CD8-positive, alpha-beta memory T cell (primary cell): ENCODE results near the gene RAB30. TPM values are rescaled to one million over a fixed set of nuclear protein-coding genes. Genes with fewer than 3 reads are reported as not detected.

Experiments
- CTCF ChIA-PET: fragments of 350-600 bp; sonication (Branson Sonifier 250); formaldehyde crosslinking; loops from one replicate; lab custom pipeline; 2021; ENCODE audit warnings: antibody characterized with exemption; lab: Charles Lee
- POLR2A ChIA-PET: fragments of 350-600 bp; sonication (Branson Sonifier 250); formaldehyde crosslinking; loops from one replicate; lab custom pipeline; 2021; ENCODE audit warnings: antibody characterized with exemption; lab: Charles Lee
- DNase-seq, 5 donors: peaks; one replicate each; pipeline versions ENCODE4 v3.0.0 to v3.0.0-alpha.2; 2020 to 2022; ENCODE audit warnings: mixed read lengths in 1 of 5
- H3K27ac ChIP-seq: one replicate; pipeline ENCODE4 v1.7.0; 2013; ENCODE audit warnings: low read depth, mild to moderate bottlenecking, low read length, moderate library complexity
- H3K27me3 ChIP-seq: 2 replicates; pipeline ENCODE4 v1.7.0; 2013; ENCODE audit warnings: low read length, mild to moderate bottlenecking; ENCODE audit not compliant: insufficient read depth, poor library complexity, severe bottlenecking
- H3K36me3 ChIP-seq: 2 replicates; pipeline ENCODE4 v1.7.0; 2013; ENCODE audit warnings: mild to moderate bottlenecking, low read length, moderate library complexity; ENCODE audit not compliant: insufficient read depth
- H3K4me1 ChIP-seq: 2 replicates; pipeline ENCODE4 v1.7.0; 2013; ENCODE audit warnings: mild to moderate bottlenecking, low read length, moderate library complexity; ENCODE audit not compliant: insufficient read depth
- H3K4me3 ChIP-seq: 2 replicates; pipeline ENCODE4 v1.7.0; 2013; ENCODE audit warnings: mild to moderate bottlenecking, low read length
- H3K9me3 ChIP-seq: 2 replicates; pipeline ENCODE4 v1.7.0; 2013; ENCODE audit warnings: mild to moderate bottlenecking, low read length
- H3K27ac Mint-ChIP-seq, 8 donors: one replicate each; pipeline ENCODE4 v1.8.0; 2020 to 2021; ENCODE audit warnings: mixed read lengths in 8 of 8, mild to moderate bottlenecking in 6 of 8, inconsistent platforms in 3 of 8, moderate library complexity in 3 of 8
- H3K27me3 Mint-ChIP-seq, 2 donors: one replicate each; pipeline ENCODE4 v1.8.0; 2020 to 2021; ENCODE audit warnings: mixed read lengths in 2 of 2, mild to moderate bottlenecking in 1 of 2, moderate library complexity in 1 of 2
- H3K36me3 Mint-ChIP-seq, 3 donors: one replicate each; pipeline ENCODE4 v1.8.0; 2020 to 2021; ENCODE audit warnings: mixed read lengths in 3 of 3, inconsistent platforms in 1 of 3, mild to moderate bottlenecking in 1 of 3
- H3K4me1 Mint-ChIP-seq, 3 donors: one replicate each; pipeline ENCODE4 v1.8.0; 2020 to 2021; ENCODE audit warnings: mixed read lengths in 3 of 3, inconsistent platforms in 1 of 3, mild to moderate bottlenecking in 1 of 3
- H3K4me3 Mint-ChIP-seq, 7 donors: one replicate each; pipeline ENCODE4 v1.8.0; 2020 to 2021; ENCODE audit warnings: mixed read lengths in 7 of 7, mild to moderate bottlenecking in 6 of 7, moderate library complexity in 4 of 7, inconsistent platforms in 2 of 7
- H3K9me3 Mint-ChIP-seq, 5 donors: one replicate each; pipeline ENCODE4 v1.8.0; 2020 to 2022; ENCODE audit warnings: mixed read lengths in 5 of 5, mild to moderate bottlenecking in 3 of 5, moderate library complexity in 2 of 5, inconsistent platforms in 1 of 5
- polyA plus RNA-seq: library from polyadenylated mRNA; unstranded; fragments of 300-500 nt; fragmentation: Illumina TruSeq; gene quantifications from one replicate; pipeline ENCODE4 v1.2.3, GENCODE V29; 2021
- total RNA-seq, 2 experiments: library from RNA; stranded (reverse); gene quantifications; one replicate each; pipeline ENCODE4 v1.2.3, GENCODE V29; 2021

Gene RAB30
- total and polyA plus RNA-seq, 3 experiments from 2014 or later, result 5.1 to 17.1 (median 15.7) TPM

DNA sequence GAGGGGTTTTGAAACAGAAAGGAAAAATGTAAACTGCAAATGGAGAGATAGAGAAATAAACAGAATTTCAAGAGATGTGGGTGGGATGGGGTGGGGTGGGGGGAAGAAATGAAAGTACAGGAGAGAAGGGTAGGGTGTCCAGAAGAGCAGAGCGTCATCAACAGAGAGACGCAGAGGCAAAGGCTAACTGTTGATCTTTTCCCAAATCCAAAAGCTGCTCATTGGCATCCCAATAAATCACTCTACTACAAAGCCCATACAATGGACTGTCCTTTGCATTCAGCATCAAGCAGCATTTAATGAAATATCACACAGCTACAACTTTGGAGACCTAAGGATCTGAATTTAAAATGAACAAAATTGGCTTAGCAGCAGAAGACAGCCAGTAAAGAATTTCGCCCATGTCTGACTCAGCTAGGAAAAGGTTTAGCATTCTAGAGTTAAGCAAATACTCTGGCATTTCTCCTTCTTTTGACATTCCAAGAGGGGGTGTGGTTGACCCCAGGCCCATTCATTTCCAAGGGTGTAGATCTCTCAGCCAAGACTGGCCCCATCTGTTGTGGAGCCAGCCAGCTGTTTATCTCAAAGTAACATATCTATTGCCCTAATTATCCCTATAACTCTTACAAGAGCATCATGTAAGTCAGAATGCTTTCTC lies 1.5 kb downstream of the RAB30 start:
- Mint-ChIP-seq H3K27ac (peak overlapping the region in 6 of 8 donors; percentile 13 to 78 (median 57)), H3K4me1 (peaks cover 3 to 28% (median 10%) of the 10 kb centered on the region in 3 donors), H3K36me3 (peaks cover 0 to 14% (median 13%) of the 10 kb centered on the region in 3 donors), H3K4me3 (peak overlapping the region in 4 of 7 donors; percentile 3 to 46 (median 27)), H3K27me3 (no peaks in the 10 kb centered on the region), H3K9me3 (no peaks in the 10 kb centered on the region)
- peaks cover 40% of the 10 kb centered on the region for H3K4me1 ChIP-seq
- CTCF ChIA-PET, result no interaction called here
- peak overlapping the region; percentile 82 for H3K4me3 ChIP-seq
- no peak overlapping the region for H3K27ac ChIP-seq
- no peaks in the 10 kb centered on the region for H3K36me3 ChIP-seq
- no peak for DNase-seq
- POLR2A ChIA-PET, result interaction anchor here (0.5 to 2.8 kb wide), 6 partner anchors 8 to 169 kb away, joined by 3 to 34 read pairs (median 8); partner anchors contain the start of genes DDIAS, PCF11 and PRCP
- no peaks in the 10 kb centered on the region for H3K9me3 ChIP-seq
- no peaks in the 10 kb centered on the region for H3K27me3 ChIP-seq

DNA sequence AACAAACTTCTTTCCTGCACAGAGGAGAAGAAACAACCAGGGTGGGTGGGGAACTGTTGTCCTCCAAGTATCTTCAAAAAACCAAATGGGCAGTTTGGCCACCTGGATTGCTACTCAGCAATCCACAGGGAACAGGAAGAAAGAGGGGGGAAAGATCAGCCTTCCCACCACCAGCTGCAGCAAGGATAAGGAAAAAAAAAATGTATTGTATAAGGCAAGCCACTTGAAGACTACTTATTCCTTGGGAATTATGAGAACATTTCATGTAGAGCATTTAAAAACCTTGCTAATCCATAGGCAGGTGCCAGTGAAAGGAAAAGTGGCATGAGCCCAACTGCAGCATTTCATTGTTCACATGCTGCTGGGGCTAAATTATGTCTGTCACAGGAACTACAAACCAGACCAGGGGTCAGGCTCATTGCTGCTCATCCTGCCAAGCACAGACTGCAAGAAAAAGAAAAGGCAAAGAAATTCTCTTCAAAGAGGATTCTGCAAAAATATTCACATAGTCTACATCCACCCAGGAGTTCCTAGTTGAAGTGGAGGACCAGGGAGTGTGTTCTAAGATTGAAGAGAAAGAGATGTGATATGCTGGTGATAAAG lies 2.2 kb downstream of the RAB30 start:
- Mint-ChIP-seq H3K27ac (peak overlapping the region in 6 of 8 donors; percentile 29 to 78 (median 57)), H3K9me3 (no peaks in the 10 kb centered on the region), H3K36me3 (peaks cover 0 to 12% (median 10%) of the 10 kb centered on the region in 3 donors), H3K4me3 (peak overlapping the region in 4 of 7 donors; percentile 26 to 49 (median 46)), H3K4me1 (peaks cover 5 to 24% (median 6%) of the 10 kb centered on the region in 3 donors), H3K27me3 (no peaks in the 10 kb centered on the region)
- peaks cover 34% of the 10 kb centered on the region for H3K4me1 ChIP-seq
- no peaks in the 10 kb centered on the region for H3K9me3 ChIP-seq
- POLR2A ChIA-PET, result no interaction called here
- H3K4me3 ChIP-seq, result no peak overlapping the region
- CTCF ChIA-PET, result interaction anchor here (0.9 kb wide), 1 partner anchor 202 kb away, joined by 3 read pairs; no protein-coding TSS in a partner anchor
- H3K27ac ChIP-seq, result no peak overlapping the region
- H3K36me3 ChIP-seq, result no peaks in the 10 kb centered on the region
- no peaks in the 10 kb centered on the region for H3K27me3 ChIP-seq
- no peak for DNase-seq

DNA sequence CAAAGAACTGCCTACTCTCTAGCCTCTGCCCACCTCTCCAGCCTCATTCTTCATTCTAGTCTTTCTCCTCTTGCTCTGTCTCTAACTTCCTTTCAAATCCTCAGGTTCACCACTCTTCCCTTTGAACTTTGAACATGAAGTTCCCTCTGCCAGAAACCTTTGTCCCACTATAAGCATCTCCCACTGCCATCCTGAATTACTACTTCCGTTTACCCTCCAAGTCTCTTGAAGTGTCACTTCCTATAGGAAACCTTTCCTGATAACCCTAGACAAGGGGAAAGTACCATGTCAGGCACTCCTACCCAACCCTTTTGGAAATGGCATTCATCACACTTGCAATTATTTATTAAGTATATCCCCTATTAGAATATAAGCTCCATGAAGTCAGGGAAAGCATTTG lies 3.1 kb downstream of the RAB30 start:
- ChIA-PET POLR2A (interaction anchor here (0.6 kb wide), 1 partner anchor 88 kb away, joined by 3 read pairs; the partner anchor contains the start of gene PCF11), CTCF (interaction anchor here (0.9 to 1.2 kb wide), 2 partner anchors 14 to 201 kb away, joined by 3 read pairs; no protein-coding TSS in a partner anchor)
- Histone ChIP-seq H3K27ac (no peak overlapping the region), H3K9me3 (no peaks in the 10 kb centered on the region), H3K27me3 (no peaks in the 10 kb centered on the region), H3K36me3 (no peaks in the 10 kb centered on the region), H3K4me1 (peaks cover 31% of the 10 kb centered on the region), H3K4me3 (no peak overlapping the region)
- no peaks in the 10 kb centered on the region for H3K9me3 Mint-ChIP-seq
- H3K27ac Mint-ChIP-seq, result no peak overlapping the region
- peaks cover 0 to 7% (median 7%) of the 10 kb centered on the region in 3 donors for H3K36me3 Mint-ChIP-seq
- no peaks in the 10 kb centered on the region for H3K27me3 Mint-ChIP-seq
- H3K4me1 Mint-ChIP-seq, result peaks cover 13 to 19% (median 14%) of the 10 kb centered on the region in 3 donors
- H3K4me3 Mint-ChIP-seq, result peak overlapping the region in 1 of 7 donors; percentile 19
- DNase-seq, result no peak

DNA sequence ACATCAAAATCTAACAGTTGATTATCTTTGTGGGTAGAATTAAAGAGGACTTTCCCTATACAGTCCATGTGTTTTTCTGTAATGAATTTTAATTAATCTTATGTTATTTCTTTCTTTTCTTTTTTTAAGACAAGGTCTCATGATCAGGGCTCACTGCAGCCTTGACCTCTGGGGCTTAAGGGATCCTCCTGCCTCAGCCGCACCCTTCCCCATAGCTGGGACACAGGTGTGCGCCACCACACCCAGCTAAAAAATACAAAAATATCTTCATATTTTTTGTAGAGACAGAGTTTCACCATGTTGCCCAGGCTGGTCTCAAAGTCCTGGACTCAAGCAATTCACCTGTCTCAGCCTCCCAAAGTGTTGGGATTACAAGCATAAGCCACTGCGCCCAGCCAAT lies 7.7 kb downstream of the RAB30 start:
- Mint-ChIP-seq H3K27me3 (no peaks in the 10 kb centered on the region), H3K4me1 (peaks cover 27 to 45% (median 39%) of the 10 kb centered on the region in 3 donors), H3K4me3 (peak overlapping the region in 5 of 7 donors; percentile 80 to 93 (median 88)), H3K9me3 (no peaks in the 10 kb centered on the region), H3K27ac (peak overlapping the region in 4 of 8 donors; percentile 3 to 95 (median 70)), H3K36me3 (peaks cover 4 to 9% (median 5%) of the 10 kb centered on the region in 3 donors)
- no peak for DNase-seq
- ChIA-PET POLR2A (interaction anchor here (2.5 to 2.6 kb wide), 2 partner anchors 7 to 92 kb away, joined by 11 to 16 read pairs; partner anchors contain the start of genes PCF11 and RAB30), CTCF (interaction anchor here (1.1 to 1.8 kb wide), 4 partner anchors 9 to 19 kb away, joined by 3 to 4 read pairs (median 3); no protein-coding TSS in a partner anchor)
- H3K27me3 ChIP-seq, result no peaks in the 10 kb centered on the region
- no peaks in the 10 kb centered on the region for H3K9me3 ChIP-seq
- H3K4me1 ChIP-seq, result peaks cover 16% of the 10 kb centered on the region
- H3K36me3 ChIP-seq, result no peaks in the 10 kb centered on the region
- no peak overlapping the region for H3K4me3 ChIP-seq
- no peak overlapping the region for H3K27ac ChIP-seq

DNA sequence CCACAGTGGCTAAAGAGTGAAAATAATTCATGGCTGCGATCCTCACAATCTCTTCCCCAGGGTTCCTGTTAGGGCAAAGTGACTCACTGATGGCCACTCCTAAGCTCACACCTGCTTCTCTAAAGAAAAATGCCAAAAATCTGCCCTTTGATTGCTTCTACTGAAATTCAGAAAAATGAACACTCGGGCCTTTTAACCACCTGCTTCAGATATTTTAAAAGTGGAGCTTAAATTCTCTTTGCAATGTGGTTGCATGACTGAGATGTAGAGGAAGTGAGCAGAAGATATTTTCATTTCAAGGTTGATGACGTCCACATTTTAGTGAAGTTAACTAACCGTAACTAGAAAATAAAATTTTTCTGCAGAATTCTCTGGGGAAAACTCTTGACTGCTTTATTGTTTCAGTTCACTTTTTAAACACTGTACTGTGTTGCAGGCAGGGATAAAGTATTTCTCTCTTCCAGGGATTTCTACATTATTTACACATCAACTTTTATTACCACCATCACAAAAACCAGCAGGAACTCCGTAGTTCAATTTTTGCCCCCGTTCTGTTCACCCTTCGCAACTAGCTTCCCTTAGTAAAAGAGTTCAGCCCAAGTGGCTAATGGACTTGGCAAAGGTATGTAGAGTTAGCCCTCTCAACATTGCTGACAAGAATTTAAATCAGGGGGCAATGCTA lies 8.5 kb downstream of the RAB30 start:
- H3K27ac ChIP-seq, result peak overlapping the region; percentile 13
- H3K4me1 ChIP-seq, result peaks cover 16% of the 10 kb centered on the region
- Mint-ChIP-seq H3K27ac (peak overlapping the region; percentile 74 to 98 (median 93)), H3K9me3 (no peaks in the 10 kb centered on the region), H3K27me3 (no peaks in the 10 kb centered on the region), H3K4me3 (peak overlapping the region; percentile 81 to 93 (median 88)), H3K36me3 (peaks cover 4 to 9% (median 5%) of the 10 kb centered on the region in 3 donors), H3K4me1 (peaks cover 24 to 45% (median 39%) of the 10 kb centered on the region in 3 donors)
- H3K27me3 ChIP-seq, result no peaks in the 10 kb centered on the region
- peak in 2 of 5 donors; percentile 28 to 61 for DNase-seq
- ChIA-PET POLR2A (interaction anchor here (0.5 to 2.6 kb wide), 9 partner anchors 8 to 163 kb away, joined by 4 to 16 read pairs (median 5); partner anchors contain the start of genes DDIAS, PCF11, PRCP and RAB30), CTCF (interaction anchor here (0.6 to 1.3 kb wide), 7 partner anchors 9 to 217 kb away, joined by 3 to 7 read pairs (median 3); partner anchors contain the start of genes DDIAS and RAB30)
- H3K4me3 ChIP-seq, result peak overlapping the region; percentile 17
- no peaks in the 10 kb centered on the region for H3K36me3 ChIP-seq
- H3K9me3 ChIP-seq, result no peaks in the 10 kb centered on the region

DNA sequence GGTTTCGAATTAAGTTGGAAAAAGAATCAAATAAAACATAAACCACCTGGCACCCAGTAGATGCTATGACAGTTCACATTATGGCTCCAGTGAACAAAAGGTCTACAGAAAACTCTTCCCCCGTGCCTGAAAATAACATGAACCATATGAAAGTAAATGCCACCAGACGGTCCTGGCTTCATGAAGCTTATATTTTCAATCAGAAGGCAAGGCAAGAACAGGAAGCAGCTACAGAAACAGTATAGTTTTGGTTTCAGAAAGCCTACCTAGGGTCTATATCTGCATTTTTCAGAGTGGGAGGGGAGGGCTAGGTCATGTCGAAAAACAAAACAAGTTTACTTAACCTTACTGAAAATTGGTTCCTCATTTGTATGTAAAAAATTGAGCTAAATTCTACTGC lies 9.8 kb downstream of the RAB30 start:
- Mint-ChIP-seq H3K27ac (peak overlapping the region in 5 of 8 donors; percentile 37 to 79 (median 68)), H3K36me3 (peaks cover 4 to 6% (median 5%) of the 10 kb centered on the region in 3 donors), H3K27me3 (no peaks in the 10 kb centered on the region), H3K4me3 (peak overlapping the region in 6 of 7 donors; percentile 6 to 93 (median 84)), H3K4me1 (peaks cover 22 to 45% (median 39%) of the 10 kb centered on the region in 3 donors), H3K9me3 (no peaks in the 10 kb centered on the region)
- H3K9me3 ChIP-seq, result no peaks in the 10 kb centered on the region
- ChIA-PET POLR2A (interaction anchor here (1.0 to 2.6 kb wide), 3 partner anchors 9 to 95 kb away, joined by 3 to 16 read pairs (median 11); partner anchors contain the start of genes PCF11 and RAB30), CTCF (no interaction called here)
- no peaks in the 10 kb centered on the region for H3K27me3 ChIP-seq
- H3K4me3 ChIP-seq, result no peak overlapping the region
- no peak overlapping the region for H3K27ac ChIP-seq
- no peaks in the 10 kb centered on the region for H3K36me3 ChIP-seq
- no peak for DNase-seq
- peaks cover 16% of the 10 kb centered on the region for H3K4me1 ChIP-seq

DNA sequence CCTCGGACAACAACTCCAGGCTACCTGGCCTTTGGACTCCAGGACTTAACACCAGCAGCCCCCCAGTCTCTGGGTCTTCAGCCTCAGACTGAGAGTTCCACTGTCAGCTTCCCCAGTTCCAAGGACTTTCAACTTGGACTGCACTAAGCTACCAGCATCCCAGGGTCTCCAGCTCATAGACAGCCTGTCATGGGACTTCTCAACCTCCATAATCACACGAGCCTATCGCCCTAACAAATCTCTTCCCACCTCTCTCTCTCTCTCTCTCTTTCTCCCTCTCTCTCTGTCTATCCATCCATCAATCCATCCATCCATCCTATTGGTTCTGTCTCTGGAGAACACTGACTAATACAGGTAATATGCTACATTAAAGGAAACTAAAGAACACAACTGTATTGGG lies 10.7 kb downstream of the RAB30 start:
- no peak for DNase-seq
- H3K27ac ChIP-seq, result no peak overlapping the region
- Mint-ChIP-seq H3K36me3 (peaks cover 4 to 6% (median 5%) of the 10 kb centered on the region in 3 donors), H3K4me1 (peaks cover 24 to 45% (median 39%) of the 10 kb centered on the region in 3 donors), H3K27me3 (no peaks in the 10 kb centered on the region), H3K4me3 (peak overlapping the region in 1 of 7 donors; percentile 48), H3K27ac (no peak overlapping the region), H3K9me3 (no peaks in the 10 kb centered on the region)
- no peaks in the 10 kb centered on the region for H3K36me3 ChIP-seq
- peaks cover 16% of the 10 kb centered on the region for H3K4me1 ChIP-seq
- H3K4me3 ChIP-seq, result no peak overlapping the region
- ChIA-PET POLR2A (no interaction called here), CTCF (no interaction called here)
- no peaks in the 10 kb centered on the region for H3K27me3 ChIP-seq
- H3K9me3 ChIP-seq, result no peaks in the 10 kb centered on the region
